Prostate gland (tissue), 2 donors: ENCODE data around the gene DUSP2. TPM values are rescaled to one million over a fixed set of nuclear protein-coding genes. Genes with fewer than 3 reads are reported as not detected.

ENCODE experiments used
- DNase-seq: peaks from one replicate; pipeline ENCODE4 v3.0.0-alpha.2; 2019; ENCODE audit warnings: low spot score
- H3K27ac ChIP-seq, 2 donors: fragments of 200-600 bp; sonication (generic); 2 replicates each; pipeline ENCODE4 v1.5.1; 2017 to 2019
- H3K27me3 ChIP-seq: fragments of 200-600 bp; sonication (generic); replicated peaks from 2 replicates; pipeline ENCODE4 v1.5.1; 2019; ENCODE audit not compliant: insufficient read depth
- H3K36me3 ChIP-seq, 2 donors: fragments of 200-600 bp; sonication (generic); 1 replicate in 1 of 2; 2 replicates in 1 of 2; pipeline versions ENCODE4 v1.5.1 to v1.8.1; 2017 to 2019
- H3K4me1 ChIP-seq: fragments of 200-600 bp; sonication (generic); replicated peaks from 2 replicates; pipeline ENCODE4 v1.5.1; 2019
- H3K4me3 ChIP-seq, 2 donors: fragments of 200-600 bp; sonication (generic); 2 replicates each; pipeline ENCODE4 v1.5.1; 2017 to 2019
- H3K9me3 ChIP-seq: fragments of 200-600 bp; sonication (generic); 2 replicates; pipeline ENCODE4 v1.5.1; 2017
- CTCF ChIP-seq, 4 experiments: fragments of 200-600 bp in 2 of 4; fragments of 450-650 bp in 2 of 4; sonication (generic) in 2 of 4; IDR thresholded peaks; 1 replicate in 3 of 4; 2 replicates in 1 of 4; pipeline ENCODE4 v1.5.1; 2016 to 2019; ENCODE audit warnings: antibody characterized with exemption in 4 of 4, mild to moderate bottlenecking in 2 of 4, moderate library complexity in 2 of 4
- POLR2A ChIP-seq: fragments of 450-650 bp; IDR thresholded peaks from one replicate; pipeline ENCODE4 v1.6.1; 2016; ENCODE audit warnings: antibody characterized with exemption, mild to moderate bottlenecking
- POLR2AphosphoS5 ChIP-seq: sonication (generic); formaldehyde crosslinking; IDR thresholded peaks from one replicate; pipeline ENCODE4 v1.6.1; 2017; ENCODE audit warnings: antibody characterized with exemption
- WGBS: methylation state at CpG from one replicate; pipeline ENCODE4 v1.1.5; 2018; 5-methylcytosine and 5-hydroxymethylcytosine counted together
- intact Hi-C: fragments of 100-400 bp; cut with DNase I; formaldehyde crosslinking; loops from one replicate; pipeline ENCODE4 v1.14.2; 2022
- total RNA-seq, 2 donors: library from RNA; depleted of rRNA; stranded (reverse); fragments of >200 nt; gene quantifications; one replicate each; pipeline ENCODE4 v1.1.0, GENCODE V29; 2016

Gene DUSP2
- total RNA-seq, 2 donors from 2014 or later, result 5.2 to 45.7 TPM

- no peaks in the 10 kb centered on the region for H3K4me1 ChIP-seq
- TF ChIP-seq CTCF (IDR thresholded peaks at IDR 0.05) (no peak), POLR2AphosphoS5 (no peak), POLR2A (no peak)
- no peaks in the 10 kb centered on the region for H3K9me3 ChIP-seq
- 94% methylated on average over 24 of the region's 24 CpGs for WGBS
- intact Hi-C loops, result no loop called here
- no peaks in the 10 kb centered on the region for H3K27me3 ChIP-seq
- DNase-seq, result no peak
- H3K4me3 ChIP-seq, result no peak overlapping the region
- H3K36me3 ChIP-seq, result no peaks in the 10 kb centered on the region
- no peak overlapping the region for H3K27ac ChIP-seq
Observed at GRCh38 chr2:96114903-96115581, 30.2 kb downstream of the DUSP2 start.

DNA sequence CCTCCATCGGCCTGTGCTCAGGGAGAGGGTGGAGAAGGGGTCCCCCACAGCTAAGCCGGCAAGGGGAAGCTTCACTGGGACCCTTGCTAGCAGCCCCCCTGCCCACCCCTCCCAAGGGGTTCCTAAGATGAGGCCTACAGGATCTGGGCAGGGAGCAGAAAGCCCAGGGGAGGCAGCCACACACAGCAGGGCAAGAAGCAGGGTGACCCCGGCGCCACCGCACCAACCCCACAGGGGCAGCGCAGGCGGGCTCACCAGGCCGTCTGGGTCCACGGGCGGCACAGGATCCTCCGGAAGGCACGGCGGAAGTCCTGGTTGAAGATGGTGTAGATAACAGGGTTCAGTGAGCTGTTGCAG is 30.7 kb downstream of the DUSP2 start:
- Histone ChIP-seq H3K27ac (no peak overlapping the region), H3K9me3 (no peaks in the 10 kb centered on the region), H3K4me1 (no peaks in the 10 kb centered on the region), H3K36me3 (no peaks in the 10 kb centered on the region), H3K27me3 (no peaks in the 10 kb centered on the region), H3K4me3 (no peak overlapping the region)
- TF ChIP-seq POLR2A (no peak), POLR2AphosphoS5 (no peak), CTCF (IDR thresholded peaks at IDR 0.05) (no peak)
- DNase-seq, result no peak
- WGBS, result 95% methylated on average over 10 of the region's 13 CpGs
- intact Hi-C loops, result no loop called here

- intact Hi-C loops, result no loop called here
- no peaks in the 10 kb centered on the region for H3K4me1 ChIP-seq
- no peaks in the 10 kb centered on the region for H3K27me3 ChIP-seq
- 88% methylated on average over 17 of the region's 17 CpGs for WGBS
- no peak for DNase-seq
- no peak overlapping the region for H3K4me3 ChIP-seq
- no peaks in the 10 kb centered on the region for H3K36me3 ChIP-seq
- TF ChIP-seq POLR2A (no peak), CTCF (IDR thresholded peaks at IDR 0.05) (no peak)
- H3K9me3 ChIP-seq, result no peaks in the 10 kb centered on the region
- H3K27ac ChIP-seq, result no peak overlapping the region
Observed at GRCh38 chr2:96113951-96114350, 31.3 kb downstream of the DUSP2 start.

- Histone ChIP-seq H3K9me3 (no peaks in the 10 kb centered on the region), H3K27me3 (no peaks in the 10 kb centered on the region), H3K36me3 (no peaks in the 10 kb centered on the region), H3K4me3 (no peak overlapping the region), H3K27ac (no peak overlapping the region), H3K4me1 (no peaks in the 10 kb centered on the region)
- intact Hi-C loops, result no loop called here
- WGBS, result 93% methylated on average over 7 of the region's 7 CpGs
- DNase-seq, result no peak
- no peak for TF ChIP-seq POLR2AphosphoS5
- no peak for TF ChIP-seq CTCF (IDR thresholded peaks at IDR 0.05)
- TF ChIP-seq POLR2A, result no peak
Observed at GRCh38 chr2:96113367-96113677, 31.9 kb downstream of the DUSP2 start.

- Histone ChIP-seq H3K27ac (no peak overlapping the region), H3K4me1 (no peaks in the 10 kb centered on the region), H3K36me3 (no peaks in the 10 kb centered on the region), H3K4me3 (no peak overlapping the region), H3K27me3 (no peaks in the 10 kb centered on the region), H3K9me3 (no peaks in the 10 kb centered on the region)
- TF ChIP-seq POLR2AphosphoS5 (no peak), CTCF (IDR thresholded peaks at IDR 0.05) (no peak), POLR2A (no peak)
- DNase-seq, result no peak
- WGBS, result 93% methylated on average over 9 of the region's 9 CpGs
- intact Hi-C loops, result no loop called here
Observed at GRCh38 chr2:96112501-96113366, 32.5 kb downstream of the DUSP2 start.
